ENCODE results near the gene RADX.

DNA sequence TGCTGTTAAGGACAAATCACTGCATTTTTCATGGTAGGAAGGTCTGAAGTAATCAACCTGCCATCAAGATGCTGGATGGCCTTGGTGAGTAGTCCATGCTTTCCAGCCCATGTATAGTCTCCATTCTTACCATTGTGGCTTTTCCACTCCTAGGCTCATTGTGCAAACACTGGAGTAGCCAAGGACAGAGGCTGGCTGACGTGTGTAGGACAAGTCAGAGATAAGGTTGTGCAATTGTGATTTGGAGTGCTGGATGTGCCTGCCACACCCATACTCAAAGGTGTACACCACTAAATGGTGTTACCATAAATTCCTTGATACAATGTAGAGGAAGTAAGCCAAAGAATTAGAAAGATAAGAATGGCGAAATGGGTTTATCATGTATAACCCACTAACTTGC is 26.3 kb upstream of the RADX start:
- TF ChIP-seq, protein P1, sequence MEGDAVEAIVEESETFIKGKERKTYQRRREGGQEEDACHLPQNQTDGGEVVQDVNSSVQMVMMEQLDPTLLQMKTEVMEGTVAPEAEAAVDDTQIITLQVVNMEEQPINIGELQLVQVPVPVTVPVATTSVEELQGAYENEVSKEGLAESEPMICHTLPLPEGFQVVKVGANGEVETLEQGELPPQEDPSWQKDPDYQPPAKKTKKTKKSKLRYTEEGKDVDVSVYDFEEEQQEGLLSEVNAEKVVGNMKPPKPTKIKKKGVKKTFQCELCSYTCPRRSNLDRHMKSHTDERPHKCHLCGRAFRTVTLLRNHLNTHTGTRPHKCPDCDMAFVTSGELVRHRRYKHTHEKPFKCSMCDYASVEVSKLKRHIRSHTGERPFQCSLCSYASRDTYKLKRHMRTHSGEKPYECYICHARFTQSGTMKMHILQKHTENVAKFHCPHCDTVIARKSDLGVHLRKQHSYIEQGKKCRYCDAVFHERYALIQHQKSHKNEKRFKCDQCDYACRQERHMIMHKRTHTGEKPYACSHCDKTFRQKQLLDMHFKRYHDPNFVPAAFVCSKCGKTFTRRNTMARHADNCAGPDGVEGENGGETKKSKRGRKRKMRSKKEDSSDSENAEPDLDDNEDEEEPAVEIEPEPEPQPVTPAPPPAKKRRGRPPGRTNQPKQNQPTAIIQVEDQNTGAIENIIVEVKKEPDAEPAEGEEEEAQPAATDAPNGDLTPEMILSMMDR (conservative IDR thresholded peaks at IDR 0.05 in 1 of 2, IDR thresholded peaks at IDR 0.05 in 1 of 2; ENCODE audit: low read depth in 1 of 2, low read length in 2 of 2) = no peak
- no peak for TF ChIP-seq EZH2 (IDR thresholded peaks at IDR 0.05; ENCODE audit: low read length, missing control alignments)
